ENCODE data around the gene EMCN.

Gene EMCN

GRCh38 chr4:100548200-100548560 lies 30.4 kb upstream of the EMCN start:
- no peak overlapping the region for H3K9ac ChIP-seq (ENCODE audit: low read length)
- H3K79me2 ChIP-seq (ENCODE audit: low read length): no peaks in the 10 kb centered on the region
- no peak overlapping the region for H3K4me3 ChIP-seq (ENCODE audit: low read length)
- H3K36me3 ChIP-seq (replicated peaks; ENCODE audit: low read depth, low read length): no peaks in the 10 kb centered on the region
- H4K20me1 ChIP-seq (ENCODE audit: insufficient read depth, low read length): no peaks in the 10 kb centered on the region
- no peak overlapping the region for H3K27ac ChIP-seq (ENCODE audit: low read length)
- no peaks in the 10 kb centered on the region for H3K4me1 ChIP-seq (ENCODE audit: low read length)
- no peaks in the 10 kb centered on the region for H3K9me3 ChIP-seq (ENCODE audit: insufficient read depth, low read length)
- H3K27me3 ChIP-seq (ENCODE audit: low read depth, low read length): no peaks in the 10 kb centered on the region
- no peak overlapping the region for H2AFZ ChIP-seq (ENCODE audit: low read depth, low read length)
- no peak overlapping the region for H3K4me2 ChIP-seq (ENCODE audit: low read length)
- TF ChIP-seq EZH2phosphoT487 (IDR thresholded peaks at IDR 0.05; ENCODE audit: low read depth): no peak
- TF ChIP-seq CTCF (IDR thresholded peaks at IDR 0.05; ENCODE audit: low read depth, low read length): no peak

GRCh38 chr4:100547541-100548199 lies 29.8 kb upstream of the EMCN start:
- Histone ChIP-seq H3K27ac (ENCODE audit: low read length) (no peak overlapping the region), H2AFZ (ENCODE audit: low read depth, low read length) (no peak overlapping the region), H3K27me3 (ENCODE audit: low read depth, low read length) (no peaks in the 10 kb centered on the region), H3K9ac (ENCODE audit: low read length) (no peak overlapping the region), H3K4me2 (ENCODE audit: low read length) (no peak overlapping the region), H3K36me3 (replicated peaks; ENCODE audit: low read depth, low read length) (no peaks in the 10 kb centered on the region), H4K20me1 (ENCODE audit: insufficient read depth, low read length) (no peaks in the 10 kb centered on the region), H3K4me1 (ENCODE audit: low read length) (no peaks in the 10 kb centered on the region), H3K79me2 (ENCODE audit: low read length) (no peaks in the 10 kb centered on the region), H3K4me3 (ENCODE audit: low read length) (no peak overlapping the region), H3K9me3 (ENCODE audit: insufficient read depth, low read length) (no peaks in the 10 kb centered on the region)
- TF ChIP-seq EZH2phosphoT487 (IDR thresholded peaks at IDR 0.05; ENCODE audit: low read depth) (no peak), CTCF (IDR thresholded peaks at IDR 0.05; ENCODE audit: low read depth, low read length) (no peak)

GRCh38 chr4:100545427-100545826 lies 27.6 kb upstream of the EMCN start:
- H3K27ac ChIP-seq (ENCODE audit: low read length): no peak overlapping the region
- no peaks in the 10 kb centered on the region for H4K20me1 ChIP-seq (ENCODE audit: insufficient read depth, low read length)
- H3K4me2 ChIP-seq (ENCODE audit: low read length): no peak overlapping the region
- no peak for TF ChIP-seq EZH2phosphoT487 (IDR thresholded peaks at IDR 0.05; ENCODE audit: low read depth)
- TF ChIP-seq CTCF (IDR thresholded peaks at IDR 0.05; ENCODE audit: low read depth, low read length): no peak
- H3K79me2 ChIP-seq (ENCODE audit: low read length): no peaks in the 10 kb centered on the region
- H3K36me3 ChIP-seq (replicated peaks; ENCODE audit: low read depth, low read length): no peaks in the 10 kb centered on the region
- H2AFZ ChIP-seq (ENCODE audit: low read depth, low read length): no peak overlapping the region
- no peak overlapping the region for H3K9ac ChIP-seq (ENCODE audit: low read length)
- H3K4me3 ChIP-seq (ENCODE audit: low read length): no peak overlapping the region
- no peaks in the 10 kb centered on the region for H3K27me3 ChIP-seq (ENCODE audit: low read depth, low read length)
- no peaks in the 10 kb centered on the region for H3K4me1 ChIP-seq (ENCODE audit: low read length)
- no peaks in the 10 kb centered on the region for H3K9me3 ChIP-seq (ENCODE audit: insufficient read depth, low read length)

- TF ChIP-seq CTCF (IDR thresholded peaks at IDR 0.05; ENCODE audit: low read depth, low read length) (no peak), EZH2phosphoT487 (IDR thresholded peaks at IDR 0.05; ENCODE audit: low read depth) (no peak)
- Histone ChIP-seq H3K36me3 (replicated peaks; ENCODE audit: low read depth, low read length) (no peaks in the 10 kb centered on the region), H3K79me2 (ENCODE audit: low read length) (no peaks in the 10 kb centered on the region), H3K4me3 (ENCODE audit: low read length) (no peak overlapping the region), H3K9me3 (ENCODE audit: insufficient read depth, low read length) (no peaks in the 10 kb centered on the region), H3K4me2 (ENCODE audit: low read length) (no peak overlapping the region), H2AFZ (ENCODE audit: low read depth, low read length) (no peak overlapping the region), H3K27ac (ENCODE audit: low read length) (no peak overlapping the region), H3K27me3 (ENCODE audit: low read depth, low read length) (no peaks in the 10 kb centered on the region), H4K20me1 (ENCODE audit: insufficient read depth, low read length) (no peaks in the 10 kb centered on the region), H3K4me1 (ENCODE audit: low read length) (no peaks in the 10 kb centered on the region), H3K9ac (ENCODE audit: low read length) (no peak overlapping the region)
Observed at GRCh38 chr4:100540131-100540530, 22.3 kb upstream of the EMCN start.
